ENCODE measurements around the gene OR6B1. TPM values are rescaled to one million over a fixed set of nuclear protein-coding genes. Genes with fewer than 3 reads are reported as not detected.
"Not testable (repeated sequence)": the region's sequence is repeated elsewhere in the genome, so short reads cannot be mapped to it uniquely, and the experiment has no call there.

OR6B1 gene
- total RNA-seq, 1 donor from 2014 or later, result not detected

DNA sequence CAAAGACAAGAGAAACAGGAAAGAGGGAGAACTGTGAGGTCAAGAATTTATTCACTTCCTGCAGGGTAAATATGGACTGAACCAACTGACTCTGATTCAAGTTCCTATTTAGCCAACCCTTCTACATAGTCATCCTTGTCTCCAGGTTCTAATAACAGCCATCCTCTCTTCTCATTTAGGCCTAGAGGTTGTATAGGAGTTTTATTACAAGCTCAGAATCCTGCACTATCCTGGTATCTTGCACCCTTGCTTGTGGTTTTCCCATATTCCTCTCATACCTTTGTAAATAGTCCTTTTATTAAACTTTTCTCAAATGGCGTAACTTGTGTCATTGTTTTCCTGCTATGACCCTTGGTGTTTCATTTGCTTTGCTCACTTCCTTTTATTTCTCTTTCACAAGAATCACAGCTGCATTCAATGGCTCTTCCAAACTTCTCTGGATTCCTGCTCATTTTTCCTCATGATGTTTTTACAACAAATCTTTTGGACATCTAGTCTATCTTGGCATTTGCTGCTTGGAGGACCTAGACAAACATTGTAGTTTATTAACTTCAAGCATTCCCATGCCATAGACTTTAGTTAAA, 36.3 kb downstream of the OR6B1 start:
- ATAC-seq (no peak), DNase-seq (ENCODE audit: low spot score) (no peak)

- no peak for ATAC-seq
- no peak for DNase-seq (ENCODE audit: low spot score)
Observed at GRCh38 chr7:144037414-144038035, 37.4 kb downstream of the OR6B1 start.

GRCh38 chr7:144038887-144039286, 38.8 kb downstream of the OR6B1 start:
- ATAC-seq (no peak), DNase-seq (ENCODE audit: low spot score) (no peak)

DNA sequence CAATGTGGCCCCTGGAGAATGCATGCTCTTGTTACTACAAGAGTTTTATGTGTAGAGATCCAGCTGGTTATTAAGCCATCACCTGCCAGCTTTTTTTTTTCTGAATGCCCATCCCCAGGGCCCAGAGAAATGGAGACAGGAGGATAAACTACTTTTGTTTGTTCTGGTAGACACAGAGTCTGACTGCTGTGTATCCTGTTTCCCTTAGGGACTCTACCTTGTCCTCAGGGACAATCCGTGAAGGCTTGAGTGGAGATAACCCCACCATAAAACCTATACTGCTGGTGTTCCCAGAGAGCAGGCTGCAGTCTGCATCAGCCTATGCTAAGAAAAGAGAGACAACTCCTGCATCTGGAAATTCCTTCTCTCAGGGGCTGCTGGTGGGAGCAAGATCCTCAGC, 48.5 kb downstream of the OR6B1 start, which contains the start of gene OR2A5:
Gene OR2A5, plus strand, starts transcription at position 301 of the 400 bp plus-strand sequence. CDS start 1,454 bp downstream, outside the sequence.
- ATAC-seq, result no peak

DNA sequence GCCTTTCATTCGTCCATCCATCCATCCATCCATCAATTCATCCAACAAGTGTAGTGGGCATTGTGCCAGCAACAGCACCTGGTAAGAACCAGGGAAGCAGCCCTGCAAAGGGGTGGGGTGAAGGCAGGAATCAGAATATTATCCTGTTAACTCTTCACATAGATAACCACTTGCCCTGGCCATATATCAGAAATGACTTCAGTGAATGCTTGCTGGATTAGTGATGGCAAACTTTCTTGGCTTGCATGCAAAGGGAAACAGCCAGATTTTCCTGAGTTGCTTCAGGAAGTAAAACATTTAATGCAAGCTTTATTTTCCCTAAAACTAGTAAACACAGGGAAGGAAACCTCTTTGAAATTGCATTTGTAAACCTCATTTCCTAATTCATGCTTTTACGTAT, 49.4 kb downstream of the OR6B1 start:
- ATAC-seq, result no peak
- DNase-seq (ENCODE audit: low spot score), result no peak

More for the DNA sequence above, 48.5 kb downstream of the OR6B1 start, which contains the start of gene OR2A5:
- no peak for DNase-seq (ENCODE audit: low spot score)

DNA sequence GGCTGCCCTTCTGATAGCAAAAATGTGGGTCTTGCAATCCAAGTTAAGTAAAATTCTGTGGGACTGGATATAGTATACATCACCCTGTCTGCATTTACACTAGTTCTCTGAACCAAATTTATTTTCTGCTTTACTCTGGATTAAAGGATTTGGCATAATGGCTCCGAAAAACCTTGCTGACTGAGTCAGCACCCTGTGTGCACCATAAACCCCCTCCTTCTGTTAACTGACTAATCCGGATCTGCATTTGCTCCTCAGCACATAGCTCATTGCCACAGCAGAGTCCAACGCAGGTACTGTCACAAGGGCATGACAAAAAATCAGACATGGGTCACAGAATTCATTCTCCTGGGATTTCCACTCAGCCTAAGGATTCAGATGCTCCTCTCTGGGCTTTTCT, 50.0 kb downstream of the OR6B1 start:
- ATAC-seq (no peak), DNase-seq (ENCODE audit: low spot score) (no peak)

DNA sequence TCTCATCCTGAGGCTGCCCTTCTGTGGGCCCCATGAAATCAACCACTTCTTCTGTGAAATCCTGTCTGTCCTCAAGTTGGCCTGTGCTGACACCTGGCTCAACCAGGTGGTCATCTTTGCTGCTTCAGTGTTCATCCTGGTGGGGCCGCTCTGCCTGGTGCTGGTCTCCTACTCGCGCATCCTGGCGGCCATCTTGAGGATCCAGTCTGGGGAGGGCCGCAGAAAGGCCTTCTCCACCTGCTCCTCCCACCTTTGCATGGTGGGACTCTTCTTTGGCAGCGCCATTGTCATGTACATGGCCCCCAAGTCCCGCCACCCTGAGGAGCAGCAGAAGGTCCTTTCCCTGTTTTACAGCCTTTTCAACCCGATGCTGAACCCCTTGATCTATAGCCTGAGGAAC, 50.8 kb downstream of the OR6B1 start:
- not testable (repeated sequence) for DNase-seq (ENCODE audit: low spot score); ATAC-seq

GRCh38 chr7:144057954-144058353, 57.8 kb downstream of the OR6B1 start:
- DNase-seq (ENCODE audit: low spot score) (no peak), ATAC-seq (no peak)

Other genes with a start within 250 kb of the OR6B1 start
- gene CTAGE6, start 242.6 kb upstream of the OR6B1 start, total RNA-seq, result not detected
- 56.1 TPM for gene TCAF1, start 98.1 kb upstream of the OR6B1 start, total RNA-seq
- gene OR2F2, start 65.1 kb upstream of the OR6B1 start, total RNA-seq, result not detected
- not detected for gene OR2F1, start 45.5 kb upstream of the OR6B1 start, total RNA-seq
- not detected for gene OR2A5, start 48.6 kb downstream of the OR6B1 start, total RNA-seq
- not detected for gene OR2A25, start 69.5 kb downstream of the OR6B1 start, total RNA-seq
- gene OR2A12, start 86.0 kb downstream of the OR6B1 start, total RNA-seq, result not detected
- not detected for gene OR2A2, start 109.3 kb downstream of the OR6B1 start, total RNA-seq
- not detected for gene OR2A14, start 122.9 kb downstream of the OR6B1 start, total RNA-seq
- gene CTAGE4, start 183.1 kb downstream of the OR6B1 start, total RNA-seq, result 1.4 TPM
- 7.2 TPM for gene ARHGEF35, start 195.5 kb downstream of the OR6B1 start, total RNA-seq
- gene OR2A42, start 239.3 kb downstream of the OR6B1 start, total RNA-seq, result not detected

All from left lobe of liver (tissue), 2 donors.